Lower leg skin (tissue), 4 donors: ENCODE data around the gene NUDT22. TPM values are rescaled to one million over a fixed set of nuclear protein-coding genes. Genes with fewer than 3 reads are reported as not detected.

Experiments used
- DNase-seq, 2 donors: peaks; one replicate each; pipeline ENCODE4 v3.0.0-alpha.2; 2019; ENCODE audit warnings: low spot score in 2 of 2
- H3K4me3 ChIP-seq: fragments of 200-600 bp; sonication (generic); 2 replicates; pipeline ENCODE4 v1.5.1; 2017; ENCODE audit warnings: mild to moderate bottlenecking, low read depth; ENCODE audit not compliant: poor library complexity, severe bottlenecking
- POLR2A ChIP-seq, 2 donors: fragments of 450-650 bp; IDR thresholded peaks; one replicate each; pipeline ENCODE4 v1.6.1; 2016 to 2017; ENCODE audit warnings: antibody characterized with exemption in 2 of 2, mild to moderate bottlenecking in 1 of 2, moderate library complexity in 1 of 2
- WGBS, 2 donors: methylation state at CpG; one replicate each; pipeline ENCODE4 v1.1.5; 2018; 5-methylcytosine and 5-hydroxymethylcytosine counted together
- intact Hi-C: fragments of 100-400 bp; cut with DNase I; formaldehyde crosslinking; loops from one replicate; pipeline ENCODE4 v1.15.0; 2023; ENCODE audit warnings: low total_unique reads
- total RNA-seq, 4 donors: library from RNA; depleted of rRNA; stranded (reverse); fragments of >200 nt; gene quantifications; one replicate each; pipeline ENCODE4 v1.1.0, GENCODE V29; 2016
- TF ChIP-seq, protein P1 (sequence below), 3 donors: fragments of 450-650 bp; IDR thresholded peaks; one replicate each; pipeline ENCODE4 v1.5.1; 2016; ENCODE audit warnings: antibody characterized with exemption in 3 of 3, mild to moderate bottlenecking in 3 of 3, moderate library complexity in 2 of 3

The NUDT22 gene
- total RNA-seq, 4 donors from 2014 or later = 44.7 to 75.6 (median 68.3) TPM

DNA sequence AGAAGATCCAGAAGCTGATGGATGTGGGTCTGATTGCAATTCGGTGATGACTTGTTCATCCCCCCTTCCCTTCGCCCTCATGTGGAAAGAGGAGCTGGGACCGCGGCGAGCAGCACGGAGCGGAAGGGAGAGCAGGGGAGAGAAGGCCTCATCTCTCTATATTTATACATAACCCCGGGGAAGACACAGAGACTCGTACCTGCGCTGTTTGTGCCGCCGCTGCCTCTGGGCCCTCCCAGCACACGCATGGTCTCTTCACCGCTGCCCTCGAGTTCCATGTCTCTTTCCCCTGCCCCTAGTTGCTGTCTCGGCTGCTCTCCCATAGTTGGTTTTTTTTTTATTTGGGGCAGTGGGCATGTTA, 22.0 kb upstream of the NUDT22 start:
- DNase-seq = no peak
- no peak overlapping the region for H3K4me3 ChIP-seq
- 71 to 75% methylated on average over 16 of the region's 16 CpGs for WGBS, 2 donors
- intact Hi-C loops = no loop called here
- TF ChIP-seq, protein P1, sequence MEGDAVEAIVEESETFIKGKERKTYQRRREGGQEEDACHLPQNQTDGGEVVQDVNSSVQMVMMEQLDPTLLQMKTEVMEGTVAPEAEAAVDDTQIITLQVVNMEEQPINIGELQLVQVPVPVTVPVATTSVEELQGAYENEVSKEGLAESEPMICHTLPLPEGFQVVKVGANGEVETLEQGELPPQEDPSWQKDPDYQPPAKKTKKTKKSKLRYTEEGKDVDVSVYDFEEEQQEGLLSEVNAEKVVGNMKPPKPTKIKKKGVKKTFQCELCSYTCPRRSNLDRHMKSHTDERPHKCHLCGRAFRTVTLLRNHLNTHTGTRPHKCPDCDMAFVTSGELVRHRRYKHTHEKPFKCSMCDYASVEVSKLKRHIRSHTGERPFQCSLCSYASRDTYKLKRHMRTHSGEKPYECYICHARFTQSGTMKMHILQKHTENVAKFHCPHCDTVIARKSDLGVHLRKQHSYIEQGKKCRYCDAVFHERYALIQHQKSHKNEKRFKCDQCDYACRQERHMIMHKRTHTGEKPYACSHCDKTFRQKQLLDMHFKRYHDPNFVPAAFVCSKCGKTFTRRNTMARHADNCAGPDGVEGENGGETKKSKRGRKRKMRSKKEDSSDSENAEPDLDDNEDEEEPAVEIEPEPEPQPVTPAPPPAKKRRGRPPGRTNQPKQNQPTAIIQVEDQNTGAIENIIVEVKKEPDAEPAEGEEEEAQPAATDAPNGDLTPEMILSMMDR (IDR thresholded peaks at IDR 0.05) = no peak
- TF ChIP-seq POLR2A (IDR thresholded peaks at IDR 0.05) = no peak

DNA sequence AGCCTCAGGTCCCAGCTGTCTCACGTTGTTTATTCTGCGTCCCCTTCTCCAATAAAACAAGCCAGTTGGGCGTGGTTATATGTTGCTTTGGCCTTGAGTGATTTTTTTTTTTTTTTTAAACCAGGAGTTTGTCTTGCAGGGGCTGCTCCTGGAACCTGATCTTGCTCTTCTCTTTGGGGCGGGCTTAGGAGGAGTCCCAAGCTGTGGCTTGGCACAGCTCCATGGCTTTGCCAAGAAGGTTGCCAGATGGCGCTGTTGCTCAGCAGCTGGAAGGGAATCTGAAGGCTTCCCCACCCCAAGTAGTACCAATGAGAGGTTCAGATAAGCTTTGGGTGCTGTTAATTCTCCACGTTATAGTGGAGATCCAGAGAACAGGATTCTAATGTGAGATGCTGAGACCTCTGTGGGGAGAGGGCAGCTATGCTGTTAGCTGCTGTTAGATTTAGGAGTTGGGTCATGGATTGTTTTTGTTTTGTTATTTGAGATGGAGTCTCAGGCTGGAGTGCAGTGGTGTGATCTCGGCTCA, 21.5 kb upstream of the NUDT22 start:
- TF ChIP-seq, protein P1 (IDR thresholded peaks at IDR 0.05) = peak in 1 of 3 donors; percentile 57
- TF ChIP-seq POLR2A (IDR thresholded peaks at IDR 0.05) = no peak
- 19 to 23% methylated on average over 7 of the region's 7 CpGs for WGBS, 2 donors
- intact Hi-C loops = no loop called here
- peak; percentile 89 to 96 for DNase-seq
- no peak overlapping the region for H3K4me3 ChIP-seq

DNA sequence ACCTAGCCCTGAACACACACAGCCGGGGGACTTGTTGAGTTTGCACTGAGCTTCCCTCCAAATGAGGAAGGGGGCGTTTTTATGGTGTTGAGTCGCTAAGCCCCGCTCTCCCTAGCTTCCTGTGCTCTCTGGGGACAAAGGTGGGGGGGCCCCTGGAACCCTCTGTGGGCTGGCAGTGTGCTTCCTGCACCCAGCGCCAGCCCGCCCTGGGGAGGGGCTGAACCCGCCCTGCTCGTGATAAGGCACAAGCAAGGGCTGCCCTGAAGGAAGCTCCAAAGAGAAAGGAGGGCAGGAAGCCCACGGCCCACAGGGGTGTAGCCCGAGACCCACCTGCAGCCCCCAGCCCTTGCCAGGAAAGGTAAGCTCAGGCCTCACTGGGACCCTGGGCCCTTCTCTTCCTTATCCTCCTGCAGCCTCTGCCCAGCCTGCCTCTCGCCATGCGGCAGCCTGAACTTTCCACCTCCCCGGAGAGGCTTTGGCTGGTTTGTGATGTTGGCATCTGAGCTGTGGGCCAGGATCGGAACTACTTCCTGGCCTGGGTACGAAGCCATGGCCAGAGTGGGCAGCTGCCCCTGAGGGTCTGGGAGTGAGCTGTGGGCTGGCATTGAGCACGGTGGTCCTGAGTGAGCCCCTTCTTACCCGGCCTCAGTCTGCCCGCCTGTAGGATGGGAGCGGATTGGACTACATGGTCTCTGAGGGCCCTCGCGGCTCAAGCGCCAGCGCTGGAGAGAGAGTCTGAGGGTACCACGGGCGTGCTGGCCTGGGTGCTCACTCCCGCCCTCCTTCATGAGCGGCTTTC, 19.4 kb upstream of the NUDT22 start, which contains the start of gene FERMT3:
Gene FERMT3, plus strand, starts transcription at position 265 of the 799 bp plus-strand sequence. CDS start 644 bp downstream, outside the sequence.
- 77% methylated on average over 14 to 27 of the region's 27 CpGs for WGBS, 2 donors
- intact Hi-C loops = loop anchor here (5.0 kb wide), 2 partner anchors 96 to 731 kb away; partner anchors contain the start of genes CATSPERZ and GPHA2
- DNase-seq = peak; percentile 68 to 92
- H3K4me3 ChIP-seq = peak within 1 kb of the TSS; percentile 20
- TF ChIP-seq POLR2A (IDR thresholded peaks at IDR 0.05) = no peak
- TF ChIP-seq, protein P1 (IDR thresholded peaks at IDR 0.05) = no peak

DNA sequence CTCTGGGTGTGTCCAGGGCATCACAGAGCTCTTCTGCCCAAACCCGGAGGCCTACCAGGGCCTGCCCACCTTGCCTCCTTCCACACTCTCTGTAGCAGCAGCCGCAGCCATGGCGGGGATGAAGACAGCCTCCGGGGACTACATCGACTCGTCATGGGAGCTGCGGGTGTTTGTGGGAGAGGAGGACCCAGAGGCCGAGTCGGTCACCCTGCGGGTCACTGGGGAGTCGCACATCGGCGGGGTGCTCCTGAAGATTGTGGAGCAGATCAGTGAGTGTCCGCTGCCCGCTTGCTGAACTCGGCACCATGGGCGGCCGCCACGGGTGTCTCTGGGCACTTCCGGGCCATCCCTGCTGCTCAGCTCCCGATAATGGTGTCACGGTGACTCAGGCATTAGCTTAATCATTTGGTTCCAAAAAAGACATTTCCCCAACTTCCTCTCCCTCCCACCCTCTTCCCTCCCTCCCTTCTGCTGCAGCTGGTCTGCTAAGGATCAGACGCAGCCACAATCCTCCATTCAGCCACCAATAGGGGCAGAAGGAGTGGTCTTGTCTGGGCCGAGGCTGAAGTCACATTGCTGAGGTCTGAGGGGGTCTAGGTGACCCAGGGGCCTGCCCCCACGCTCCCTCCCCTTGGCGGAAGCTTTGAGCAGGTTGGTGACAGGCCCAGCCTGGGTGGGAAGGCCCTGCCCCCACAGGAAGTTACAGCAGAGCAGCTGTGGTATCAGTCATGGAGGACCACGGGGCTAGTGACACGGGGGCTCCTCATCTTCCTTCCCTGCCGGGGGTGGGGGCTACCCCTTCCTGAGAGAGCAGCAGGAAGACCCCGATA, 18.6 kb upstream of the NUDT22 start:
- peak; percentile 58 to 92 for DNase-seq
- 52 to 55% methylated on average over 27 to 29 of the region's 30 CpGs for WGBS, 2 donors
- peak overlapping the region; percentile 20 for H3K4me3 ChIP-seq
- intact Hi-C loops = loop anchor here (5.0 kb wide), 2 partner anchors 95 to 730 kb away; partner anchors contain the start of genes CATSPERZ and GPHA2
- TF ChIP-seq, protein P1 (IDR thresholded peaks at IDR 0.05) = no peak
- no peak for TF ChIP-seq POLR2A (IDR thresholded peaks at IDR 0.05)

DNA sequence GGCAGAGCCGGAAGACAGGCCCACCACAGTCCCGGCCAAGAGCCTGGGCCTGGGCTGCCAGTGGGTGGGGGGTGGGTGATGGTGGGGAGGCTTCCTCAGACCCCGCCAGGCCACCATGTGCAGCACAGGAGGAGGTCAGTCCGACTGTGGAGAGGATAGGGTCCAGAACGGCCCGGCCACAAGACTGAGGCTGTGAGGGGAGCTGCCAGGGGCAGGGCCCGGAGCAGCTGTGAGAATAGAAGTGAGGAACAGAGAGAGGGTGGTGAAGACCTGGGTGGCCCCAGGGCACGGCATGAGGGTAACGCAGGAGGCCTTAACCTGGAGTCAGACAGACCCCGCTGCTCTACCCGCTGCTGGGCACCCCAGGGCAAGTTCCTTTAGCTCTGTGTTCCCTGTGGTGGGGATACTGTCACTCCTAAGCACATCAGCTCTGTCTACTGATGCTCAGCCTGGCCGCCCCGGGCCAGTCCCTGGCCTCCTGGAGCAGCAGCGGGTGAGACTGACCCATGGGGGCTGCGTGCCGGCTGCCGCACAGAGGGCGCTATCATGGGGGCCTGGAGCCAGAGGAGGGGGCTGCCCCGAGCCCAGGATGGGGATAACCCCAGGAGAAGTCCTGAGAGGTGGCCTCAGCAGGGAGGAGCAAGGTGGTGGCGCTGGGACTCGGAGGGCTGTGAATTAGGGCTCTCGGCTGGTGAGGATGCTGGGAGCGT, 17.8 kb upstream of the NUDT22 start:
- H3K4me3 ChIP-seq = no peak overlapping the region
- no peak for DNase-seq
- TF ChIP-seq, protein P1 (IDR thresholded peaks at IDR 0.05) = no peak
- no peak for TF ChIP-seq POLR2A (IDR thresholded peaks at IDR 0.05)
- WGBS, 2 donors = 77 to 88% methylated on average over 20 to 23 of the region's 23 CpGs
- intact Hi-C loops = loop anchor here (5.0 kb wide), 2 partner anchors 94 to 729 kb away; partner anchors contain the start of genes CATSPERZ and GPHA2
